BE2C (cell line): Measurements from ENCODE around the gene ATXN10.

Experiments
- DNase-seq: peaks from one replicate; pipeline ENCODE4 v3.0.0-alpha.2; 2020
- H3K27me3 ChIP-seq: fragments of 250-450 bp; sonication (Bioruptor Pico); 2 replicates; pipeline ENCODE4 v1.5.1; 2020; ENCODE audit warnings: mild to moderate bottlenecking
- H3K36me3 ChIP-seq: fragments of 250-450 bp; sonication (Bioruptor Pico); 2 replicates; pipeline ENCODE4 v1.5.1; 2020; ENCODE audit warnings: mild to moderate bottlenecking
- H3K4me1 ChIP-seq: fragments of 250-450 bp; sonication (Bioruptor Pico); 2 replicates; pipeline ENCODE4 v1.5.1; 2020
- H3K4me3 ChIP-seq: 2 replicates; pipeline ENCODE4 v1.5.1; 2011; ENCODE audit warnings: low read depth, low read length
- H3K9me3 ChIP-seq: fragments of 250-450 bp; sonication (Bioruptor Pico); 2 replicates; pipeline ENCODE4 v1.5.1; 2020
- CTCF ChIP-seq: IDR thresholded peaks from 2 replicates; pipeline ENCODE4 v1.5.1; 2012; ENCODE audit warnings: mild to moderate bottlenecking, low read depth, low read length

The ATXN10 gene

GRCh38 chr22:45717789-45718188 is 46.2 kb downstream of the ATXN10 start:
- DNase-seq = no peak
- H3K36me3 ChIP-seq = peaks cover 36% of the 10 kb centered on the region
- TF ChIP-seq CTCF = no peak
- no peaks in the 10 kb centered on the region for H3K9me3 ChIP-seq
- no peaks in the 10 kb centered on the region for H3K4me1 ChIP-seq
- no peak overlapping the region for H3K4me3 ChIP-seq
- H3K27me3 ChIP-seq = no peaks in the 10 kb centered on the region

- H3K36me3 ChIP-seq = peaks cover 32% of the 10 kb centered on the region
- DNase-seq = no peak
- no peak for TF ChIP-seq CTCF
- no peak overlapping the region for H3K4me3 ChIP-seq
- no peaks in the 10 kb centered on the region for H3K9me3 ChIP-seq
- no peaks in the 10 kb centered on the region for H3K4me1 ChIP-seq
- no peaks in the 10 kb centered on the region for H3K27me3 ChIP-seq
Observed at GRCh38 chr22:45718391-45718790, 46.8 kb downstream of the ATXN10 start.

GRCh38 chr22:45720839-45721378 is 49.3 kb downstream of the ATXN10 start:
- no peak for TF ChIP-seq CTCF
- no peaks in the 10 kb centered on the region for H3K27me3 ChIP-seq
- H3K4me3 ChIP-seq = no peak overlapping the region
- no peaks in the 10 kb centered on the region for H3K9me3 ChIP-seq
- no peaks in the 10 kb centered on the region for H3K4me1 ChIP-seq
- DNase-seq = no peak
- H3K36me3 ChIP-seq = peaks cover 30% of the 10 kb centered on the region

GRCh38 chr22:45722006-45722405 is 50.4 kb downstream of the ATXN10 start:
- Histone ChIP-seq H3K4me3 (no peak overlapping the region), H3K36me3 (peaks cover 30% of the 10 kb centered on the region), H3K9me3 (no peaks in the 10 kb centered on the region), H3K27me3 (no peaks in the 10 kb centered on the region), H3K4me1 (no peaks in the 10 kb centered on the region)
- no peak for TF ChIP-seq CTCF
- no peak for DNase-seq

- TF ChIP-seq CTCF = no peak
- Histone ChIP-seq H3K4me1 (no peaks in the 10 kb centered on the region), H3K9me3 (no peaks in the 10 kb centered on the region), H3K27me3 (no peaks in the 10 kb centered on the region), H3K36me3 (peaks cover 26% of the 10 kb centered on the region), H3K4me3 (no peak overlapping the region)
- DNase-seq = no peak
Observed at GRCh38 chr22:45726081-45726480, 54.4 kb downstream of the ATXN10 start.

GRCh38 chr22:45731041-45731797 is 59.6 kb downstream of the ATXN10 start:
- Histone ChIP-seq H3K4me1 (no peaks in the 10 kb centered on the region), H3K9me3 (no peaks in the 10 kb centered on the region), H3K36me3 (peaks cover 26% of the 10 kb centered on the region), H3K4me3 (no peak overlapping the region), H3K27me3 (no peaks in the 10 kb centered on the region)
- DNase-seq = no peak
- no peak for TF ChIP-seq CTCF
